Osteocyte (in vitro differentiated cells): ENCODE data around the gene ADO. TPM values are rescaled to one million over a fixed set of nuclear protein-coding genes. Genes with fewer than 3 reads are reported as not detected.

Experiments used
- DNase-seq: peaks from one replicate; pipeline ENCODE4 v3.0.0; 2021; ENCODE audit warnings: mixed read lengths; ENCODE audit not compliant: unreplicated experiment; ENCODE audit errors: extremely low spot score
- H3K27ac Mint-ChIP-seq: one replicate; pipeline ENCODE4 v1.8.0; 2021; ENCODE audit warnings: mild to moderate bottlenecking, mixed read lengths; ENCODE audit not compliant: unreplicated experiment
- H3K27me3 Mint-ChIP-seq: one replicate; pipeline ENCODE4 v1.8.0; 2021; ENCODE audit warnings: mixed read lengths; ENCODE audit not compliant: unreplicated experiment
- H3K36me3 Mint-ChIP-seq: one replicate; pipeline ENCODE4 v1.8.0; 2021; ENCODE audit warnings: mixed read lengths; ENCODE audit not compliant: unreplicated experiment
- H3K4me1 Mint-ChIP-seq: one replicate; pipeline ENCODE4 v1.8.0; 2021; ENCODE audit warnings: mixed read lengths; ENCODE audit not compliant: unreplicated experiment
- H3K4me3 Mint-ChIP-seq: one replicate; pipeline ENCODE4 v1.8.0; 2021; ENCODE audit warnings: mild to moderate bottlenecking, moderate library complexity, mixed read lengths; ENCODE audit not compliant: unreplicated experiment
- H3K9me3 Mint-ChIP-seq: one replicate; pipeline ENCODE4 v1.8.0; 2021; ENCODE audit warnings: mixed read lengths; ENCODE audit not compliant: unreplicated experiment
- CTCF ChIP-seq: fragments of 200-600 bp; sonication (generic); IDR thresholded peaks from 2 replicates; pipeline ENCODE4 v1.5.0; 2021; ENCODE audit warnings: antibody characterized with exemption, mild to moderate bottlenecking, moderate library complexity
- total RNA-seq: library from RNA; stranded (reverse); gene quantifications from 2 replicates; pipeline ENCODE4 v1.2.1, GENCODE V29; 2021

The ADO gene
- total RNA-seq, 1 donor from 2014 or later: 17.5 TPM

- H3K4me1 Mint-ChIP-seq: peaks cover 28% of the 10 kb centered on the region
- peak overlapping the region; percentile 82 for H3K4me3 Mint-ChIP-seq
- H3K27ac Mint-ChIP-seq: peak overlapping the region; percentile 37
- no peak for DNase-seq
- no peaks in the 10 kb centered on the region for H3K36me3 Mint-ChIP-seq
- TF ChIP-seq CTCF: no peak
- H3K9me3 Mint-ChIP-seq: no peaks in the 10 kb centered on the region
- peaks cover 42% of the 10 kb centered on the region for H3K27me3 Mint-ChIP-seq
Observed at GRCh38 chr10:62816076-62816330, 11.5 kb downstream of the ADO start.

- Mint-ChIP-seq H3K4me1 (peaks cover 28% of the 10 kb centered on the region), H3K27me3 (peaks cover 47% of the 10 kb centered on the region), H3K27ac (peak within 1 kb of the TSS; percentile 95), H3K9me3 (no peaks in the 10 kb centered on the region), H3K4me3 (peak within 1 kb of the TSS; percentile 82), H3K36me3 (no peaks in the 10 kb centered on the region)
- TF ChIP-seq CTCF: no peak
- DNase-seq: peak; percentile 97
Observed at GRCh38 chr10:62816331-62817120, 12.0 kb downstream of the ADO start, which contains the start of gene EGR2. EGR2 (minus strand) TSS chr10:62816366; CDS start chr10:62816029, 337 bp downstream.

GRCh38 chr10:62817121-62817765 is 12.7 kb downstream of the ADO start:
- Mint-ChIP-seq H3K9me3 (no peaks in the 10 kb centered on the region), H3K27ac (peak overlapping the region; percentile 95), H3K27me3 (peaks cover 47% of the 10 kb centered on the region), H3K36me3 (no peaks in the 10 kb centered on the region), H3K4me3 (peak overlapping the region; percentile 82), H3K4me1 (peaks cover 28% of the 10 kb centered on the region)
- TF ChIP-seq CTCF: no peak
- no peak for DNase-seq

- Mint-ChIP-seq H3K27me3 (peaks cover 50% of the 10 kb centered on the region), H3K4me1 (peaks cover 28% of the 10 kb centered on the region), H3K27ac (peak overlapping the region; percentile 95), H3K9me3 (no peaks in the 10 kb centered on the region), H3K4me3 (peak overlapping the region; percentile 82), H3K36me3 (no peaks in the 10 kb centered on the region)
- TF ChIP-seq CTCF: peak; percentile 93
- peak; percentile 87 for DNase-seq
Observed at GRCh38 chr10:62817766-62818425, 13.4 kb downstream of the ADO start.
